GM15510 (cell line): Measurements from ENCODE around the gene DEXI.
A peak's percentile ranks its signal among the peaks of the same experiment; 100 is the strongest.

Experiments used
- POLR2A ChIP-seq: IDR thresholded peaks from 3 replicates; pipeline ENCODE4 v1.6.1; 2011; ENCODE audit warnings: borderline replicate concordance; ENCODE audit not compliant: insufficient read length; ENCODE audit errors: extremely low read depth

Gene DEXI

GRCh38 chr16:10942352-10943063 lies at the start of gene DEXI:
Gene DEXI, minus strand, starts transcription at chr16:10942468. Its CDS starts 463 bp downstream, at chr16:10942005.
- TF ChIP-seq POLR2A, result peak; percentile 63

- TF ChIP-seq POLR2A, result no peak
These were observed 48.1 kb upstream of the DEXI start for GRCh38 chr16:10990378-10990777.

DNA sequence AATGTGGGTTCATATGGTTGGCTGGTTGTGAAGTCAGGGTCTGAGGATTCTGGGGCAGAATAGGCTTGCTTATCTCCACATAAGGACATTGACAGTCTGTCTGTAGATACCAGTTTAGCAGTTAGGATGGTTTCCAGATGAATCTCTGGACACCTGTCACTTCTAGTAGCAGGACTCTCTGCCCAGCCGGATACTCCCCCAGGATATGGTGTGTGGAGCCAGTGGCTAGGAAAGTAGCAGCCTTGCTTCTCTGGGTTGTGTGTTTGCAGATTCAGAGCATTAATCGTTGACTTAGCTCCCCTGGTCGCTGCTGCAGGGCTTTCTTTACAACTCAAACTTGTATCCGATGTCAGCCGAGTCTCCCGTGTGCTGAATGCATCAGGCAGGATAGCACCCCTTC lies 47.3 kb upstream of the DEXI start:
- no peak for TF ChIP-seq POLR2A

GRCh38 chr16:10988879-10989278 lies 46.6 kb upstream of the DEXI start:
- TF ChIP-seq POLR2A, result no peak

- no peak for TF ChIP-seq POLR2A
These were observed 46.0 kb upstream of the DEXI start for GRCh38 chr16:10988164-10988803.

- TF ChIP-seq POLR2A, result no peak
These were observed 45.3 kb upstream of the DEXI start for GRCh38 chr16:10987361-10988163.

GRCh38 chr16:10984509-10984908 lies 42.2 kb upstream of the DEXI start:
- no peak for TF ChIP-seq POLR2A

- no peak for TF ChIP-seq POLR2A
These were observed 40.9 kb upstream of the DEXI start for GRCh38 chr16:10983159-10983558.

DNA sequence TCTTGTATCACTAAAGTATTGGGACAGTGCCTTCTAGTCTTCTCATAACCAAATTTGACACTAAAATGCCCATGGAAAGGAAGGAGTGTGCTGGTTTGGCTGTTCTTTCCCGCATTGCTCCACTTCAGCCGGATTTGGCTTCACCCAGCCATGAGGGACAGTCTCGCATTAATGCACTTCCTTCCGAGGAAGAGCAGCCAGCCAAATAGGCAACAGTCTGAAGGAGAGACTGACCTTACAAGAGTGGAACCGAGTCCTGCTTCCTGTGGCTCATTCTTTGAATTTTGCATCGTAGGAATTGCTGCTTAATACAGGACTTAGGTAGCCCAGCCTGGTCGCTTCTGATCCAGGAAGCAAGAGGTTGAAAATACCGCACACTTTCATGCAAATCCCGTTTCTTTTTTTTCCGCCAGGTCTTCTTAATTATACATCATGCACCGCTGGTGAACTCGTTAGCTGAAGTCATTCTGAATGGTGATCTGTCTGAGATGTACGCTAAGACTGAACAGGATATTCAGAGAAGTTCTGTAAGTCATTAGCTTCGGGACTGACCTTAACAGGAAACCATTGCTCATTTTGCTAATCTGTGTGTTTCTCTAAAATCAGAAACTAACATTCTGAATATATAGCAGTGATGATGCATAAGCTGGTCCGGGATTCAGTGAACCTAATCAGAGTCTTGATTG lies 40.3 kb upstream of the DEXI start:
- no peak for TF ChIP-seq POLR2A

GRCh38 chr16:10981697-10982216 lies 39.5 kb upstream of the DEXI start:
- no peak for TF ChIP-seq POLR2A

DNA sequence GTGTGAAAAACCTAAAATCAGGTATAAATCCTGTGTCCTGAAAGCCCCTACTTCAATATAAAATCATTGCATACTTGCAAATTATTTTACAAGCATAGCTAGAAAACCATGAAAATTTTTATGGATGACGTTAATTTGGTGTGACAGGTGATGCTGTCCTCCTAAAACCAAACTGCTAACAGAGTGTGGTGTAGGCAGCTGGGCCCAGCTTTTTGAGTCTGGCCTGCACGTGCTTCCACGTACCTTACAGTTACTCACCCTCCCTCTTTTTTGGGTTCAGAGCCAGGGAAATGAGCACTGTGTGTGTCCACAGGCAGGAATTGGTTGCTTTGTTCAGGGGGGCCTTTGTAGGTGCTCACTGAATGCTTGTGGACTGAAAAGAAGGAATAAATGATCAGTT lies 38.5 kb upstream of the DEXI start:
- no peak for TF ChIP-seq POLR2A

DNA sequence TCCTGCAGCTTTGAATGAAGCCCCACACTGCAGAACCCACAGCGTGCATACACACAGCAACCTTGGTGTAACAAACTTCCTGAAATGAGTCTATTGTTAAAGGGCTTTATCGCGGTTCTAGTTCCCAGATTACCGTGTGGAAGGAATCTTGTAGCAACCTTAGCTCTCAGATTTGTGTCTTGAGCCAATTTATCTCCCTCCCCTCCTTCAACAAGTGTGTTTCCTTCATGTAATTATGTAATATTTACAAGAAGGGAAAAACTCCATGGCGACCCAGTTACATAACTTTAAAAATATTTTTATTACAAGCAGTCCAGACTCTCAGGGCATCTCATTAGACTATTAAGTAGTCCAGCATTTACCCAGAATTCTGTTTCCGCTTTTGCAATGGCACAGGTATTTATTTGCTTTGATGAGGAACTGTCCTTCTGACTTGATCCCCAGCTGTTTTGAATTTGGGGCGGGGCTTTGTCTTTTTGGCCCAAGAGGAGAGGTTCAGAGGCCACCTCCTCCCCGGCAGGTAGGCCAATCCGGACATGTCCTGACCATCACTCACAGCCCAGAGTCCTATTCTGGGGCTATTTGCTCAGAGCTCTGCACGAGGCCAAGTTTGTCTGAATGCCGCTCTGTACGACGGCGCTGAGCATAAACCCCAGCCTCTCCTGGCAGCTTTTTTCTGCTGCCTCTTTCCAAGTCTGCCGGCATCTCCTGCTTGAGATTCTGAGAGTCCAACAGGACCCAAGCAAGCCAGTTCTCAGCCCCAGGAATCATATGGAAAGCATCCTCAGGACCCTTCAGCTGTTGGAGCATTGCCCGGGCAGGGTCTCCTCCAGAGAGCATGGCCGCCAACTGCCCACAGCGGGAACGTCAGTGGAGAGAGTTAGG lies 37.7 kb upstream of the DEXI start:
- TF ChIP-seq POLR2A, result no peak

- TF ChIP-seq POLR2A, result no peak
These were observed 36.7 kb upstream of the DEXI start for GRCh38 chr16:10978871-10979446.
